AG04449 (cell line): Measurements from ENCODE around the gene RXRB.
"Not testable (repeated sequence)": the region's sequence is repeated elsewhere in the genome, so short reads cannot be mapped to it uniquely, and the experiment has no call there.

Experiments
- CTCF ChIA-PET: fragments of 350-600 bp; formaldehyde crosslinking; extraction: SDS; loops from one replicate; lab custom pipeline; 2021; ENCODE audit warnings: antibody characterized with exemption; lab: Yijun Ruan, JAX
- POLR2A ChIA-PET: fragments of 400-600, 350-600 bp; formaldehyde crosslinking; extraction: SDS; loops from one replicate; lab custom pipeline; 2020; ENCODE audit warnings: antibody characterized with exemption, inconsistent platforms; lab: Yijun Ruan, JAX
- DNase-seq: peaks from one replicate; pipeline ENCODE4 v3.0.0-alpha.2; 2010; ENCODE audit warnings: low read depth, low spot score
- H3K4me3 ChIP-seq: 2 replicates; pipeline ENCODE4 v1.5.1; 2011; ENCODE audit warnings: low read depth, mild to moderate bottlenecking, control low read depth, low read length
- TF ChIP-seq, protein P1 (sequence below): IDR thresholded peaks from one replicate; pipeline ENCODE4 v1.5.1; 2011; ENCODE audit warnings: mild to moderate bottlenecking, moderate library complexity, low read length, control low read depth, inconsistent platforms; ENCODE audit not compliant: insufficient read depth; ENCODE audit errors: missing control alignments

RXRB gene

DNA sequence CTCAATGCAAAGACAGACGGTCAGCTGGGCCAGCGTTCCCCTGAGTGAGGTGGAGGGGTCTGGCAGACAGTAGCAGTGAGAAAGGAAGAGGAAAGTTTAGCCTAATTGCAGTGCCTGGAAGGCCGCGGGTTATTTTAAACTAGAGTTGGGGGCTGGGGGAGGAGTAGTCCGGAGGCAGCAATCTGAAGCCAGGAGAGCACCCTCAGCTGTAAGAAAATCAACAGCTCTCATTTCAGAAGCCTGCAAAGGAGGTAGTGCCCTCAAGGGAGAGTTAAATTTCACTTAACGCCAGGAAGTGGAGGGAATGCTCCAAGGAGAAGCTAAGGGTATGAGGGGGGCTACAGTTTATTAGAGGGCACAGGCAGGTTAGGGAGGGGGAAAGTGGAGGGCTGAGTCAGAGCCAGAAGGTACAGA, 34.8 kb upstream of the RXRB start:
- ChIA-PET CTCF (interaction anchor here (1.3 to 1.4 kb wide), 2 partner anchors 10 to 74 kb away, joined by 3 to 9 read pairs; no protein-coding TSS in a partner anchor), POLR2A (no interaction called here)
- TF ChIP-seq, protein P1, sequence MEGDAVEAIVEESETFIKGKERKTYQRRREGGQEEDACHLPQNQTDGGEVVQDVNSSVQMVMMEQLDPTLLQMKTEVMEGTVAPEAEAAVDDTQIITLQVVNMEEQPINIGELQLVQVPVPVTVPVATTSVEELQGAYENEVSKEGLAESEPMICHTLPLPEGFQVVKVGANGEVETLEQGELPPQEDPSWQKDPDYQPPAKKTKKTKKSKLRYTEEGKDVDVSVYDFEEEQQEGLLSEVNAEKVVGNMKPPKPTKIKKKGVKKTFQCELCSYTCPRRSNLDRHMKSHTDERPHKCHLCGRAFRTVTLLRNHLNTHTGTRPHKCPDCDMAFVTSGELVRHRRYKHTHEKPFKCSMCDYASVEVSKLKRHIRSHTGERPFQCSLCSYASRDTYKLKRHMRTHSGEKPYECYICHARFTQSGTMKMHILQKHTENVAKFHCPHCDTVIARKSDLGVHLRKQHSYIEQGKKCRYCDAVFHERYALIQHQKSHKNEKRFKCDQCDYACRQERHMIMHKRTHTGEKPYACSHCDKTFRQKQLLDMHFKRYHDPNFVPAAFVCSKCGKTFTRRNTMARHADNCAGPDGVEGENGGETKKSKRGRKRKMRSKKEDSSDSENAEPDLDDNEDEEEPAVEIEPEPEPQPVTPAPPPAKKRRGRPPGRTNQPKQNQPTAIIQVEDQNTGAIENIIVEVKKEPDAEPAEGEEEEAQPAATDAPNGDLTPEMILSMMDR = no peak
- no peak for DNase-seq
- no peak overlapping the region for H3K4me3 ChIP-seq

DNA sequence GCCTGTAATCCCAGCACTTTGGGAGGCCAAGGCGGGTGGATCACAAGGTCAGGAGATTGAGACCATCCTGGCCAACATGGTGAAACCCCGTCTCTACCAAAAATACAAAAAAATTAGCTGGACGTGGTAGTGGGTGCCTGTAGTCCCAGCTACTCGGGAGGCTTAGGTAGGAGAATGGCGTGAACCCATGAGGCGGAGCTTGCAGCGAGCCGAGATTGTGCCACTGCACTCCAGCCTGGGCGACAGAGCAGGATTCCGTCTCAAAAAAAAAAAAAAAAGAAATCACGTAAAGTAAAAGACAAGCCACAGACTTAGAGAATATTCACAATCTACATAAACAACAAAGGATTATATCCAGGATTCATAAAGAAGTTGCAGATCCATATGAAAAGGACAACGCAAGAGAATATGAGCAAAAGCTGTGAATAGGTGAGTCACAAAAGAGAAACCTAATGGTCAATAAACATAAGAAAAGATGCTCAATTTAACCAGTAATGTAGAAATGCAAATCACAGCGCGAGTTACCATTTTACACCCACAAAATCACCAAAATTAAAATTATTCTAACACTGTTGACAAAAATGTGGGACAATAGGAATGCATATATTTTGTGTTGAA, 26.1 kb upstream of the RXRB start:
- H3K4me3 ChIP-seq, DNase-seq, POLR2A ChIA-PET: not testable (repeated sequence)
- CTCF ChIA-PET = interaction anchor here (1.5 to 4.9 kb wide), 2 partner anchors 22 to 212 kb away, joined by 3 to 13 read pairs; no protein-coding TSS in a partner anchor

DNA sequence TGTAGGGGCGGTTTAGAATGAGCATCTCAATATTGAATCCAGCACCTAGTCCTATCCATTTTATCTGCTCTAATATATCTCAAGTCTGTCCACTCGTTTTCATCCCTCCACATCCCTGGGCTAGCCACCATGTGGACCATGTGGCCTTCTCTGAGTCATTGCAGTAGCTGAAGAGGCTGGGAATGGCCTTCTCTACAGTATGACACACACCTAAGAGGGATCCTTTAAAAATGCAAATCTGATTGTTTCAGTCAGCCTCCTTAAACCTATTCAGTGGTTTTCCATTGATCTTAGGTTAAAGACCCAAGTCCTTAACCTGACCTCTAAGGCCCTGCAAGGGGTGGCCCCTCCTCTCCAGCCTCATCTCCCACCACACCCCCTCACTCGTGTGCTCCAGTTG, 17.2 kb upstream of the RXRB start:
- POLR2A ChIA-PET = no interaction called here
- H3K4me3 ChIP-seq = no peak overlapping the region
- TF ChIP-seq, protein P1 = no peak
- no peak for DNase-seq
- CTCF ChIA-PET = interaction anchor here (1.7 kb wide), 1 partner anchor 233 kb away, joined by 3 read pairs; no protein-coding TSS in a partner anchor

DNA sequence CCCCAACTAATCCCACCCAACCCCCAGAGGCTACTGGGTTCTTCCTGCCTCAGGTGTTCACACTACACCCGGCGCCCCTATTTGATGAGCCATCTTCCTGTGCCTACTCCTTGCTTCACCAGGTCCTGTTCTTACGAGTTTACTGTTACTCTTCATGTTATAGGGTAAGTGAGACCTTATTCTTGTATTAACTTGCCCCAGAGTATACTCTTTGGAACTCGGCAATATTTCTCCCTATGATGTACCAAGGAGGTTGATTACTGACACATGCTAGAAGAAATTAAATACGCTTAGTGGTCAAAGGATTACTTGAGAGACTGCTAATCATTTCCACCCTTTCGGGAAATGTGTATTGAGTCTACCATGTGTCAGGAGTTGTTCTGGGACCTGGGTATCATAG, 16.8 kb upstream of the RXRB start:
- TF ChIP-seq, protein P1 = no peak
- no peak overlapping the region for H3K4me3 ChIP-seq
- no peak for DNase-seq
- POLR2A ChIA-PET = no interaction called here
- CTCF ChIA-PET = interaction anchor here (1.0 to 1.7 kb wide), 2 partner anchors 30 to 232 kb away, joined by 3 read pairs; no protein-coding TSS in a partner anchor

DNA sequence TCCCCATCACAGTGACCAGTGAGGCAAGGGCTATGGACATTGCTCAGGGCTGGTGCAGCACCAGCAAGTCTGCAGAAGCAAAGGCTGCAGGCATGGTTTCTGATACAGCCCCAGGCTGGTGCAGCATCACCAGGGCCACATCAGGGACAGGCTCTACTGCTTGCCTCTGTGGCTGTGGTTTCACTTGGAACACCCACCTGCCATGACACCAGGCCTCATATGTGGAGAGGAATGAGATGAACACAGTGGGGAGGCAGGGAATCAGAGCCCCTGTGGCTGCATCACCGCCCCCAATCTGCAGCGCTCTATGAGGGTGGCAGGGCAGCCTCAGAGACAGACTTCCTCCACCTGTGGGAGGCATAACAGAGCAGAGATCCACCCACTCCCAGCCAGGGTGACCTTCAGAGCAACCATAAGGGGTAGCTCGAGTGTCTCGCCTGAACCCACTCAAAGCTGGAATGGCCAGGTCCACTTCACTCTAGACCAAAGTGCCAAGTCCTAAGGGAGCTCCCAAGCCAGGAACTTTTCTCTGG, 15.7 kb upstream of the RXRB start:
- DNase-seq = no peak
- CTCF ChIA-PET = interaction anchor here (1.0 kb wide), 1 partner anchor 32 kb away, joined by 3 read pairs; no protein-coding TSS in a partner anchor
- TF ChIP-seq, protein P1 = no peak
- POLR2A ChIA-PET = no interaction called here
- H3K4me3 ChIP-seq = no peak overlapping the region

DNA sequence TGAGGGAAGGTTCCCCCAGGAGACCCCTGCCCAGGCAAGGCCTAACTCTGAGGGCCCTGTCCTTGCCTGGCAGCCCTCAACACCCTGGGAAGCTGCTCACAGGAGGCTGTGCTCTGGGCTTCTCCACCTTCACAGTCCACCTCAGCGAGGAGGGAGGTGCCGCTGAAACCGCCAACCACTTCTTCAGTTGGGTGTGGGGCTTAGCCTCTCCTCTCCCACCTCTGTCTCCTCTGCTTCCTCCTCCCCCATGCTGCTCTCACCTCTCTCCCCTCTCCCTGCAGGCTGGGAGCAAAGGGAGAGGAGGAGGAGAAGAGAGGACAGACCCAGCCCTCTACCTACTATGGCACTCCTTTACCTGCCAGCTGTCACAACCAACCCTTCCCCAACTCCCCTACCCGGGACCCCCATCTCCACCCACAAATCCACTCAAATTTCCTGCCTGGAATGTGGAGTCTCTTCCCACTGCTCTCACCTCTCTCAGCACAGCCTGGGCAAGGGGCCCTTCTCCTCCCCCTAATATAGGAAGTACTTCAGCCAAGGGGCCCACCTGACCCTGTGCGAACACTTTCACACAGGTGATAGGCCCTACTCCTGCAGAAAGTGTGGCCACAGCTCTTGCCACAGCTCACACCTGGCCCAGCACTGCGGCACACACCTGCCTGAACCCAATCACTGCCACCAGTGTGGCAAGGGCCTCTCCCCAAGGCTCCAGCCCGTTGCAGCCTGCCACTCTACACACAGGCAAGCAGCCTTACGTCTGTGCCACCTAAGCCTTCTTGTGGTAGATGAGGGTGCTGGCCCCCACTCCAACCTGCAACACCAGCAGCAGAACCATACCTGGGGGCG, 15.0 kb upstream of the RXRB start:
- ChIA-PET POLR2A (no interaction called here), CTCF (no interaction called here)

More for the DNA sequence above, 15.0 kb upstream of the RXRB start:
- TF ChIP-seq, protein P1 = no peak
- no peak overlapping the region for H3K4me3 ChIP-seq
- no peak for DNase-seq
